NCI-H524 treated with DMSO at 0.1 percent for 48 hours (cell line): ENCODE data around the gene DNAJC30.
"Not testable (repeated sequence)": the region's sequence is repeated elsewhere in the genome, so short reads cannot be mapped to it uniquely, and the experiment has no call there.

Experiments used
- DNase-seq: peaks from one replicate; lab custom pipeline; 2025; lab: John Stamatoyannopoulos, UW

Gene DNAJC30

DNA sequence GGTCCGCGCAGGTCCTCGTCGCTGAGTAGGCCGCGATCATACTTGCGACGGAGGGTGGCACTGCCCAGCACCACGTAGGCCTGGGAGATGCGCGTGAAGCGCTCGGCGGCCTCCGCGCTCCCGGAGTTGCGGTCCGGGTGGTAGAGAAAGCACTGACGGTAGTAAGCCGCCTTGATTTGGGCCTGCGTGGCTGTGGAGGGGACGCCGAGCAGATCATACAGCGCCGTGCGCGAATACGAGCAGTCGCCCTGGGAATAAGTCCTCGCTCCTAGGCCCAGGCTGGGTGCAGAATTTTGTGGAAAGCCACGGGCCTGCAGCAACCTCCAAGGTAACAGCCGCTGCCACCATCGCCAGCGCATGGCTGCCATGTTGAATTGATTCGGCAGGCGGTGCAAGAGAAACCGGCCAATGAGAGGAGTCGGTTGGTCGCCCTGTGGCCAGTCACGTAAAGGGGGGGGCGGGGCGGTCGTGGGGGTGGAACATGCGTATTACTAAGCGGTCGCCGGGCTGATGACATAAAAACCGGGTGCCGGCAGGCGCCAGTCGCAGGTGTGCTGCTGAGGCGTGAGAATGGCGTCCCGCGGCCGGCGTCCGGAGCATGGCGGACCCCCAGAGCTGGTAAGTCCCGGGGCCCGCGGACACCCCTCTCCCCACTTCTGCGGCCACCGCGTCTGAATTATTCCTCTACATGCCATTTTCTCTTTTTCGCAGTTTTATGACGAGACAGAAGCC lies at the start of gene DNAJC30, which contains the start of gene BUD23:
Gene DNAJC30, minus strand, starts transcription at position 398 of the 732 bp plus-strand sequence. Its CDS starts 30 bp downstream, at position 368.
Gene BUD23, plus strand, starts transcription at position 542 of the 732 bp plus-strand sequence. Its CDS starts 29 bp downstream, at position 571.
- peak; percentile 53 for DNase-seq

DNA sequence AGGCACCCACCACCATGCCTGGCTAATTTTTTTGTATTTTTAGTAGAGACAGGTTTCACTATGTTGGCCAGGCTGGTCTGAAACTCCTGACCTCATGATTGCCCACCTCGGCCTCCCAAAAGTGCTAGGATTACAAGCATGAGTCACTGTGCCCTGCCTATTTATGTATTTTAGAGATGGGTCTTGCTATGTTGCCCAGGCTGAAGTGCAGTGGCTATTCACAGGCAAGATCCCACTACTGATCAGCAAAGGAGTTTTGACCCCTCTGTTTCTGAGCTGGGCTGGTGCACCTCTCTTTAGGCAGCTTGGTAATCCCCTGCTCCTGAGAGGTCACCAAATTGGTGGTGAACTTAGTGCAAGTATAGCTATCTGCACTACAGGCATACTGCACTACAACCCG lies 49.1 kb upstream of the DNAJC30 start:
- DNase-seq, result no peak

DNA sequence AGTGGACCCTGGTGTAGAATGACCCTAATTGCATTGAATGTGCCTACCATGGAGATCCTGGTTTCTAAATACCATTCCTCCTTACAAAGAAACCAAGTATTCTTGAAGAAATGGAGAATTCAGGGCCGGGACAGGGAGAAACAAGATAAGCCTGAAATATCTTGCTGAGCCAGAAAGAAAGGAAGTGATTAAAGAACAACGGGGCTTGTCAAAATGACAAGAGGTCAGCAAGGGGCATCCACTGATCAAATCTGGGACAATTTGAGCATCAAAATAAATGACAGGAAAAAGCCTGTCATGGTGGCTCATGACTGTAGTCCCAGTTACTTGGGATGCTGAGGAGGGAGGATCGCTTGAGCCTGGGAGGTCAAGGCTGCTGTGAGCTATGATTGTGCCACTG lies 47.2 kb upstream of the DNAJC30 start:
- no peak for DNase-seq

DNA sequence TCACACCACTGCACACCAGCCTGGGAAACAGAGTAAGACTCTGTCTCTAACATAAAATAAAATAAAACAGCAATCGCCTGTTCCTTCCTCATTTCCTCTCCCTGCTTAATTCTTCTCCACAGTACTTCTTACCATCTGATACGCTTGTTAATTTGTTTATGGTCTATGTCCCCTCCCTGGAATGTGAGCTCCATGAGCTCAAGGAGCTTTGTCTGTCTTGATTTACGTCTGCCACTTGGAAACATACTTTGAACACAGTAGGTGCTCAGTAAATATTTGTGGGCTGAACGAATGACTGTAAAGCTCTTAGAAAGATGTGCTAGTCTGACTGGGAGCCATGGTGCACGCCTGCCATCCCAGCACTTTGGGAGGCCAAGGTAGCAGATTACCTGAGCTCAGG lies 45.3 kb upstream of the DNAJC30 start:
- no peak for DNase-seq

GRCh38 chr7:73727952-73728351 lies 44.7 kb upstream of the DNAJC30 start:
- DNase-seq, result no peak

DNA sequence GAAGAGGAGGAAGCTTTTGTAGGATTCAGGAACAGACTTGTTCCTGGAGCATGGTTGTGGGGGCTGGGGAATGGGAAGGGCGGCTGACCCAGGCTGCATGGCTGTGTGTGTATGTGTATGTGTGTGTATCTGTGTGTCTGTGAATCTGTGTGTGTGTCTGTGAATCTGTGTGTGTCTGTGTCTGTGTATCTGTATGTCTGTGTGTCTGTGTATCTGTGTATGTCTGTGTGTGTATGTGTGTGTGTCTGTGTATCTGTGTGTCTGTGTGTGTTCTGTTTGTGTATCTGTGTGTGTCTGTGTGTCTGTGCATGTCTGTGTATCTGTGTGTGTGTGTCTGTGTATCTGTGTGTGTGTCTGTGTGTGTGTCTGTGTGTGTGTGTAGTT lies 42.8 kb upstream of the DNAJC30 start:
- no peak for DNase-seq

DNA sequence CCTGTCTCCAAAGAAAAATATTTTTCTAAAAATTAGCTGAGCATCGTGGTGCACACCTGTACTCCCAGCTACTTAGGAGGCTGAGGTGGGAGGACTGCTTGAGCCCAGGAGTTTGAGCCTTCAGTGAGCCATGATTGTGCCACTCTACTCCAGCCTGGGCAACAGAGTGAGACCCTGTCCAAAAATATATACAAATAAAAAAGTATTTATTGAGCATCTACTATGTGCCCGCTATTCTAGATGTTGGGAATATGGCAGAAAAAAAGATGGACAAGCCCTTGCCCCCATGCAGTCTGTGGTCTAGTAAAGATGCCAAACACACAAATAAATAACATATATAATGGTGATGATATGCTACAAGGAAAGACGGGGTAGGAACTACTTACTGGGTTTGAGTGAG lies 40.6 kb upstream of the DNAJC30 start:
- no peak for DNase-seq

GRCh38 chr7:73722785-73723184 lies 39.5 kb upstream of the DNAJC30 start:
- DNase-seq, result no peak

DNA sequence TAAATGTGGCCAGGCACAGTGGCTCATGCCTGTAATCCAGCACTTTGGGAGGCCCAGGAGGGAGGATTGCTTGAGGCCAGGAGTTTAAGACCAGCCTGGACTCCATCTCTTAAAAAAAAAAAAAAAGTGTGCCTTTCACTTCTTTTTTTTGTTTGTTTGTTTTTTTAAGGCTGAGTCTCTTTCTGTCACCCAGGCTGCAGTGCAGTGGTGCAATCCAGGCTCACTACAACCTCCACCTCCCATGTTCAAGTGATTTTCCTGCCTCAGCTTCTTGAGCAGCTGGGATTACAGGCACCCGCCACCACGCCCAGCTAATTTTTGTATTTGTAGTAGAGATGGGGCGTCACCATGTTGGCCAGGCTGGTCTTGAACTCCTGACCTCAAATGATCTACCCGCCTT lies 38.9 kb upstream of the DNAJC30 start:
- DNase-seq, result not testable (repeated sequence)

DNA sequence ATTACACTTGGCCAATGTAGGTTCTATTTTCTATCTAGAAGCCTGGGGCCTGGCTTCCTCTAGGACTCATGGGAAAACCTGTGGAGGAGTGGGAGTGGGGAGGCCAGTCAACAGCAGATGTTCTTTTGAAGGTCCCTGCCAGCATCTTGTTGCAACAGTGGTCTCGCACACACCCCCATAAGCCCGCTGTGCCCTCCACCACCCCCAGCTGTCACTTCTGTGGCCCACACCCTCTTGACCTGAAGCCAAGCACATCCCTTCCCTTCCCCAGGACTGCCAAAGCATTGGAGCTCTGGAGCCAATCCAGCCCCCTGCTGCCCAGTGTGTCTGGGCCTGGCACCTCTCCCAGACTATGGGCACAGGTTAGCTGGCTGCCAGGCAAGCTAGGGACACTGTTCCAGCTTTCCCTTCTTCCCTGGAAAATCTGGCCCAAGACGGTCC lies 38.1 kb upstream of the DNAJC30 start:
- DNase-seq, result peak; percentile 27

GRCh38 chr7:73720443-73720842 lies 37.2 kb upstream of the DNAJC30 start:
- DNase-seq, result not testable (repeated sequence)

DNA sequence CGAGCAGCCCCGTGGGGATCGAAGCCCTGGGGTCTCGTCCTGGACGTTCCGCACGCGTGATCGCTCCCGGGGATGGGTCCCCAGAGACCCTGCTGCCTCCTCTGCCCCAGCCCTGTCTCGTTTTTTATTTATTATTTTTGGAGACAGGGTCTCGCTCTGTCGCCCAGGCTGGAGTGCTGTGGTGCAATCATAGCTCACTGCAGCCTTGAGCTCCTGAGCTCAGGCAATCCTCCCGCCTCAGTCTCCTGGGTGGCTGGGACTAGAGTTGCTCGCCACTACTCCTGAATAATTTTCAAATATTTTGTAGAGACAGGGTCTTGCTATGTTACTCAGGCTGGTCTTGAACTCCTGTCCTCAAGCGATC lies 36.5 kb upstream of the DNAJC30 start:
- DNase-seq, result no peak

GRCh38 chr7:73718905-73719805 lies 35.9 kb upstream of the DNAJC30 start, which contains the start of gene STX1A:
Gene STX1A (minus strand): TSS chr7:73719669. CDS start chr7:73719631, 38 bp downstream.
- no peak for DNase-seq

DNA sequence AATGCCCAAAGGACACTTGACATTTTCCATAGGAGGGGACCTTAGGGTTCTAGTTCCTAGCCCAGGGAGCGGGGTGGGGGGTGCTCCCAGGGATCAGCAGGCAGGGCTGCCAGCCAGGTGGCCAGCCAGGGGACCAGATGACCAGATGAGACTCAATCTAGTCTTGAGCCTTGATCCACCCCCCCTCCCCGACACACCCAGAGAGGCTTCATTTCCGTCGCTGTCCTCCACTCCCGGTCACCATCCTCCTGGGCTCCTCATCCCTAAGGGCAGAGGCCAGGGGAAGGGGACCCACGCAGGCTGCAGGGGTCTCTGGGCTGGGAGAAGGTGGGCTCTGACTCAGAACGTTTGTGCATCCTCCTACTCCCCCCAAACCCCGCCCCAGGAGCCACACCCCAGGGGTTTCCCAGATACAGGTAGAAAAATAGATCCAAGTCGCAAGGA lies 35.2 kb upstream of the DNAJC30 start:
- DNase-seq, result no peak

GRCh38 chr7:73717991-73718405 lies 34.7 kb upstream of the DNAJC30 start:
- no peak for DNase-seq

- DNase-seq, result no peak
Observed at GRCh38 chr7:73717025-73717807, 34.0 kb upstream of the DNAJC30 start.

GRCh38 chr7:73716318-73716890 lies 33.2 kb upstream of the DNAJC30 start:
- DNase-seq, result peak; percentile 61

- peak; percentile 6 for DNase-seq
Observed at GRCh38 chr7:73715648-73716317, 32.5 kb upstream of the DNAJC30 start.

DNA sequence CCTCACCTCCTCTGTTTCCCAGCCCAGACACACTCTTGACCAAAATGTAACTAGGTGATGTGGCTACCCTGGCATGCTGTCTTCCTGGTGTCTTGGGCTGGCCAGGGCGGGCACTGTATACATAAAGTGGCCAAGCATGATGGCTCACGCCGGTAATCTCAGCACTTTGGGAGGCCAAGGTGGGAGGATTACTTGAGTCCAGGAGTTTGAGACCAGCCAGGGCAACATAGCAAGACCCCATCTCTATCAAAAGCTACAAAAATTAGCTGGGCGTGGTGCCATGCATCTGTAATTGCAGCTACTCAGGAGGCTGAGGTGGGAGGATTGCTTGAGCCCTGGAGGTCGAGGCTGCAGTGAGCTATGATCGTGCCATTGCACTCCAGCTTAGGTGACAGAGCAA lies 30.1 kb upstream of the DNAJC30 start:
- DNase-seq, result not testable (repeated sequence)

DNA sequence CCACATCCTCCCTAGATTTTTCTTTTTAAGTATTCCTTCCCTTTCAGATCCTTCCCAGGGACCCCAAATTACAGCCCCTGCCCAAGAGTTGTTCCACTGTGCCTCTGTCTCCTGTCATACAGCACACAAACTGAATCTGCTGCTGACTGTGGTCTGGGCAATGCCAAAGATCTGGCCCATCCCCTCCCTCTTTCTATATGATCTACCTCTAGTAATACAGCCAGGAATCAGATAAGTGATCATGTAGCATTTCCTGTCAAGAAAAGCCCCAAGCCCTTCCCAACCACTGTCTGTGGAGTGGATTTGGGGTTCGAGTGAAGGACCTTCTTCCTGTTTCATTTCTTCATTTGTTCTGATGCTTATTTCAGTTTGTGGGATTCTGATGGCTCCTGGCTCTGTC lies 29.5 kb upstream of the DNAJC30 start:
- no peak for DNase-seq

DNA sequence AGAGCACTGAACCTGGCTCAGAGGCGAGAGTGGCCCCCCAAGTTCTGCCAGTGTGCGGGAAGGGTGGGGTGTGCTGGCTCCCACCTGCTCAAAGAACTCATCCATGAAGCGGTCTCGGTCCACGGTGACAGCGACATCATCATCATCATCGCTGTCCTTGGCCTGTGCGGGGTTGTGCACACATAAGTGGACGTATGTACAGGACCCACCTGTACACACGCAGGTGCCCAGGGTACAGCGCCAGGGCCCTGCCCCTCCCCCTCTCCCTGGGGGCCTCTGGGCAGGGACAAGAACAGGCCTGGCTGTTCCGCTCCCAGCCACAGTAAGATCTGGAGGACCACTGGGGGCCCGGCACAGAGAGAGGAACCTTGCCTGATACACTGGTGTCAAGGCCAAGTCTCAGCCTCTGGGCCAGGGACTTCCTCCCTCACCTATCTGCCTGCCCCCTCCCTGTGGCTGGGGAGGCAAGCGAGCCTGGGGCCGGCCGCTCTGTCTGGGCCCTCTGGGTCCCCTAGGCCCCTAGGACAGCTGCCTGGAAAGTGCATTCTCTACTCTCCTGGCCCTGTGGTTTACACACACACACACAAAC lies 25.8 kb upstream of the DNAJC30 start:
- DNase-seq, result no peak
